Adrenal gland (tissue), 12 donors: ENCODE data around the gene FTH1. TPM values are rescaled to one million over a fixed set of nuclear protein-coding genes. Genes with fewer than 3 reads are reported as not detected.

Experiments used
- DNase-seq, 7 donors: peaks; one replicate each; pipeline ENCODE4 v3.0.0-alpha.2; 2019 to 2020
- H3K27ac ChIP-seq, 5 donors: fragments of 200-600 bp; sonication (generic) in 4 of 5; 1 replicate in 3 of 5; 2 replicates in 2 of 5; pipeline versions ENCODE4 v1.5.1 to v1.8.0; 2016 to 2020; ENCODE audit warnings: mild to moderate bottlenecking in 1 of 5
- H3K27me3 ChIP-seq: fragments of 200-600 bp; 2 replicates; pipeline ENCODE4 v1.8.0; 2021
- H3K36me3 ChIP-seq, 2 donors: fragments of 200-600 bp; replicated peaks in 1 of 2; 1 replicate in 1 of 2; 2 replicates in 1 of 2; pipeline versions ENCODE4 v1.5.1 to v1.8.0; 2018 to 2022
- H3K4me1 ChIP-seq, 2 donors: fragments of 200-600 bp; replicated peaks in 1 of 2; 1 replicate in 1 of 2; 2 replicates in 1 of 2; pipeline versions ENCODE4 v1.5.1 to v1.8.0; 2018 to 2021
- H3K4me3 ChIP-seq, 4 donors: fragments of 200-600 bp; sonication (generic) in 3 of 4; one replicate each; pipeline ENCODE4 v1.5.1; 2016 to 2018
- H3K9me3 ChIP-seq, 3 donors: fragments of 200-600 bp; sonication (generic) in 1 of 3; replicated peaks in 1 of 3; 1 replicate in 2 of 3; 2 replicates in 1 of 3; pipeline versions ENCODE4 v1.5.1 to v1.8.0; 2016 to 2021
- POLR2A ChIP-seq, 2 donors: fragments of 450-650 bp; IDR thresholded peaks; one replicate each; pipeline ENCODE4 v1.6.1; 2017; ENCODE audit warnings: antibody characterized with exemption in 2 of 2, mild to moderate bottlenecking in 2 of 2, moderate library complexity in 1 of 2
- WGBS, 4 donors: extraction: QIAGEN DNeasy Blood & Tissue Kit in 2 of 4; methylation state at CpG; one replicate each; pipeline versions ENCODE4 v1.1.5 to v1.1.7; 2013 to 2017; 5-methylcytosine and 5-hydroxymethylcytosine counted together
- intact Hi-C, 2 donors: fragments of 100-400 bp; cut with DNase I; formaldehyde crosslinking; loops; one replicate each; pipeline versions ENCODE4 v1.14.1 to v1.15.0; 2022 to 2023
- polyA plus RNA-seq, 3 donors: library from polyadenylated mRNA; stranded (reverse); fragments of 200-250 nt in 2 of 3; fragments of 350-450 nt in 1 of 3; fragmentation: Illumina TruSeq in 1 of 3; extraction: RNeasy Lipid Tissue Mini Kit (QIAGEN cat#74804) in 1 of 3; gene quantifications; one replicate each; pipeline ENCODE4 v1.2.3, GENCODE V29; 2013 to 2014
- total RNA-seq, 9 donors: library from RNA; depleted of rRNA in 4 of 9; stranded (reverse); fragments of >200 nt in 4 of 9; fragments of 120-200 nt in 1 of 9; fragmentation: NEBNext Ultra II Directional in 1 of 9; extraction: Animal tissue kit (Norgen Biotek cat#: 25700) in 1 of 9; gene quantifications; one replicate each; pipeline versions ENCODE4 v1.1.0 to v1.2.4, GENCODE V29; 2013 to 2023
- TF ChIP-seq, protein P1 (sequence below), 6 experiments: fragments of 450-650 bp in 4 of 6; fragments of 200-600 bp in 2 of 6; sonication (generic) in 1 of 6; IDR thresholded peaks; 1 replicate in 5 of 6; 2 replicates in 1 of 6; pipeline versions ENCODE4 v1.5.1 to v1.8.0; 2016 to 2021; ENCODE audit warnings: antibody characterized with exemption in 6 of 6, mild to moderate bottlenecking in 2 of 6, moderate library complexity in 1 of 6
- donor health status: healthy with polysubstance abuse.
- donor health status: Bipolar disorder and iron deficiency.
- donor health status: DM: yes; HTN: yes; CAD: no.
- donor health status: DM: no; HTN: no; CAD: no.
- donor health status: DM: no; HTN: no; CAD: no.
- donor health status: DM: yes; HTN: yes; CAD: no.

FTH1 gene
- total and polyA plus RNA-seq, 12 donors: 530 to 5,565 (median 3,420) TPM

DNA sequence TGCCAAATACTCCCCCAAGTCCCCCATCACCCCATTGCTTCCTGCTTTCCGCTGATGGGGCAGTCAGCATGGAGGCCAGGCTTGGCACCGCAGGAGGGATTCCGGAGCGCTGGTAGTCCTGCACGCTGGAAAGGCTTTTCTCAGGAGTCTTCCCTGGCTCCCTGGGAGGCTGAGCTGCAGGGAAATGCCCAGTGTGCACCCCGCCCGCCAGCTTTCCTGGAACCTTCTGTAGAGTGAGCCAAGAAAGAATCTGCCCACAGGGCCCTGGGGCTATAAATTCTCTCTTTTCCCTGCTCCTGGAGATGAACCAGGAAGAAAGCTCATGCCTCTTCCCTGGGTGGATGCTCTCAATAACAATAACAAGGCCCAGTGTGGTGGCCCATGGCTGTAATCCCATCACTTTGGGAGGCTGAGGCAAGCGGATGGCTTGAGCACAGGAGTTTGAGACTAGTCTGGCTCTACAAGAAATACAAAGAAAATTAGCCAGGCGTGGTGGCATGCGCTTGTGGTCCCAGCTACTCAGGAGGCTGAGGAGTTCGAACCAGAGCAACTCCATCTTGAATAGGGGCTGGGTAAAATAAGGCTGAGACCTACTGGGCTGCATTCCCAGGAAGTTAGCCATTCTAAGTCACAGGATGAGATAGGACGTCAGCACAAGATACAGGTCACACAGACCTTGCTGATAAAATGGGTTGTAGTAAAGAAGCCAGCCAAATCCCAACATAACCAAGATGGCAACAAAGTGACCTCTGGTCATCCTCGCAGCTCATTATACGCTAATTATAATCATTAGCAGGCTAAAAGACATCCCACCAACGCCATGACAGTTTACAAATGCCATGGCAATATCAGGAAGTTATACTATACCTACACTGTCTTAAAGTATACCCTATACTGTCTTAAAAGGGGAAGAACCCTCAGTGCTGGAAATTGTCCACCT is 46.4 kb upstream of the FTH1 start:
- intact Hi-C loops: no loop called here
- 81 to 87% (median 84%) methylated on average over 11 to 15 of the region's 15 CpGs for WGBS, 4 donors
- Histone ChIP-seq H3K27ac (no peak overlapping the region), H3K4me1 (no peaks in the 10 kb centered on the region), H3K27me3 (no peaks in the 10 kb centered on the region), H3K4me3 (no peak overlapping the region), H3K9me3 (no peaks in the 10 kb centered on the region), H3K36me3 (no peaks in the 10 kb centered on the region)
- peak in 2 of 7 donors; percentile 4 to 29 for DNase-seq
- TF ChIP-seq POLR2A (IDR thresholded peaks at IDR 0.05): no peak
- TF ChIP-seq, protein P1, sequence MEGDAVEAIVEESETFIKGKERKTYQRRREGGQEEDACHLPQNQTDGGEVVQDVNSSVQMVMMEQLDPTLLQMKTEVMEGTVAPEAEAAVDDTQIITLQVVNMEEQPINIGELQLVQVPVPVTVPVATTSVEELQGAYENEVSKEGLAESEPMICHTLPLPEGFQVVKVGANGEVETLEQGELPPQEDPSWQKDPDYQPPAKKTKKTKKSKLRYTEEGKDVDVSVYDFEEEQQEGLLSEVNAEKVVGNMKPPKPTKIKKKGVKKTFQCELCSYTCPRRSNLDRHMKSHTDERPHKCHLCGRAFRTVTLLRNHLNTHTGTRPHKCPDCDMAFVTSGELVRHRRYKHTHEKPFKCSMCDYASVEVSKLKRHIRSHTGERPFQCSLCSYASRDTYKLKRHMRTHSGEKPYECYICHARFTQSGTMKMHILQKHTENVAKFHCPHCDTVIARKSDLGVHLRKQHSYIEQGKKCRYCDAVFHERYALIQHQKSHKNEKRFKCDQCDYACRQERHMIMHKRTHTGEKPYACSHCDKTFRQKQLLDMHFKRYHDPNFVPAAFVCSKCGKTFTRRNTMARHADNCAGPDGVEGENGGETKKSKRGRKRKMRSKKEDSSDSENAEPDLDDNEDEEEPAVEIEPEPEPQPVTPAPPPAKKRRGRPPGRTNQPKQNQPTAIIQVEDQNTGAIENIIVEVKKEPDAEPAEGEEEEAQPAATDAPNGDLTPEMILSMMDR (IDR thresholded peaks at IDR 0.05): no peak

DNA sequence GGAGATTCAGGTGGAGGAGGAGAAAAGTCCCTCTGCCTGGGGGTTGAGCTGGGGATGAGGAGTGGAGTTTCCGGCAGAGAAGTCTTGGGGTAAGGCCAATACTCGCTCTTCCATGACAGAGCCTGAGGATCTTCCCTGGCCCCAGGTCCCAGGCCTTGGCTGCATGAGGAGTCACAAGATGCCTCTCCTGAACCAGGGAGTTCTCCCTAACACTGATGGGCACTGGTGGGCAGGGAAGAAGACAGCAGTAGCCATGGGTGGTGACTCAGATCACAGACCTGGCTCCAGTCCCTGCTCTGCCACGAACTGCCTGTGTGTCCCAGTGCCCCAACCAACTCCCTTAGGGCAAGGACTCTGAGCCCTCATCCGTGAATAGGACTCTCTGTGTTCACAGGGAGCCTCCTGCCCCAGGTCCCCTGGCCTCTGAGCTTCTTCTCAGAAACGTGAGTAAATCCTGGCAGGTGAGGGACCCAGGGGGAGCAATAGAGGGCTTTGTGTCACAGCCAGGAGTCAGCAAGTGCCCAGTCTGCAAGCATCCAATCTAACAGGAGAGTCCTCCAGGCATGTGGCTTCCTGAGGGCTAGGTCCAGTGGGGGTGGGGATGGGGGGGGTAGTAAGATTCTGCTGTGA is 45.5 kb upstream of the FTH1 start:
- intact Hi-C loops: no loop called here
- Histone ChIP-seq H3K27me3 (no peaks in the 10 kb centered on the region), H3K4me1 (no peaks in the 10 kb centered on the region), H3K4me3 (no peak overlapping the region), H3K27ac (no peak overlapping the region), H3K36me3 (no peaks in the 10 kb centered on the region), H3K9me3 (no peaks in the 10 kb centered on the region)
- TF ChIP-seq, protein P1 (IDR thresholded peaks at IDR 0.05): no peak
- TF ChIP-seq POLR2A (IDR thresholded peaks at IDR 0.05): no peak
- 50 to 71% (median 61%) methylated on average over 2 to 5 of the region's 5 CpGs for WGBS, 4 donors
- DNase-seq: peak in 6 of 7 donors; percentile 62 to 70 (median 64)

DNA sequence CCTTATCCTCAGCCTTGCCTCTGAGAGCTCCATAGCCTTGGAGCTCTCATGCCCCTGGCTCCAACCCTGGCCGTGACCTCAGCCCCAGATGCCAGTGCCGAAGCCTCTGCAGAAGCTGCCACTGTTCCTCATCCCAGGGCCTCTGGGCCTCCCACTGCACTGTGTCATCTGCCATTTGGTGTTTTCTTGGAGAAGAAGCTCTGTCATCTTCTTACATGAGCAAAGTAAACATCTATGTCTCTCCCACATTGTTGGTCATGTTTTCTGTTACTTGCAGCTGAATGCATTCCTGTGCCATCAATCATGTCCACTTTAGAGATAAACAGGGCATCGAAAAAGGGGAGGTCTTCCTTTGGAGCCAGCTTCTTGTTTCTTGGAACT is 45.0 kb upstream of the FTH1 start:
- H3K4me3 ChIP-seq: no peak overlapping the region
- H3K27ac ChIP-seq: no peak overlapping the region
- no peaks in the 10 kb centered on the region for H3K4me1 ChIP-seq
- no peaks in the 10 kb centered on the region for H3K27me3 ChIP-seq
- WGBS, 4 donors: 58 to 71% (median 71%) methylated on average over 3 of the region's 3 CpGs
- no peaks in the 10 kb centered on the region for H3K9me3 ChIP-seq
- no peaks in the 10 kb centered on the region for H3K36me3 ChIP-seq
- TF ChIP-seq POLR2A (IDR thresholded peaks at IDR 0.05): no peak
- TF ChIP-seq, protein P1 (IDR thresholded peaks at IDR 0.05): no peak
- DNase-seq: peak in 1 of 7 donors; percentile 37
- intact Hi-C loops: no loop called here

DNA sequence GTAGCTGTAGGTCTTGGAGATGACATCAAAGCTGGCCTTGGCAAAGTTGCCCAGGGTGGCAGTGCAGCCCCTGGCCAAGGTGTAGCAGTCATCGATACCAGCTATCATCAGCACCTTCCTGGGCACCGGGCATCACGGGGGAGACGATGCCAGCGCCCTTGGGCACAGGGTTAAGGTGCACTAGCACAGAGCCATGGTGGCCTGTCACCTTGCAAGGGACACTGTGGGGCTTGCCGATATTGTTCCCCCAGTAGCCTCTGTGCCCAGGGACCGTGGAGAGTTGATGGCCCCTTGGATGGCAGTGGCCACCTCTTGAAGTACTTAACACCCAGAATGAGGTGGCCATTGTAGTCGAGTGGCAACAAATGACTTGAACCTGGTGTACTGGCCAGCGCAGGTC is 44.4 kb upstream of the FTH1 start:
- Histone ChIP-seq H3K27me3 (no peaks in the 10 kb centered on the region), H3K4me3 (no peak overlapping the region), H3K9me3 (no peaks in the 10 kb centered on the region), H3K27ac (no peak overlapping the region), H3K4me1 (no peaks in the 10 kb centered on the region), H3K36me3 (no peaks in the 10 kb centered on the region)
- intact Hi-C loops: no loop called here
- TF ChIP-seq, protein P1 (IDR thresholded peaks at IDR 0.05): no peak
- no peak for TF ChIP-seq POLR2A (IDR thresholded peaks at IDR 0.05)
- no peak for DNase-seq
- 88 to 99% (median 95%) methylated on average over 8 to 9 of the region's 9 CpGs for WGBS, 4 donors
